GM10266 (cell line): ENCODE data around the gene ZNF324.

Experiments
- DNase-seq: peaks from one replicate; pipeline ENCODE4 v3.0.0; 2012; ENCODE audit errors: extremely low spot score
- TF ChIP-seq, protein P1 (sequence below): IDR thresholded peaks from 2 replicates; pipeline ENCODE4 v1.5.1; 2012; ENCODE audit warnings: mild to moderate bottlenecking, low read depth; ENCODE audit not compliant: control insufficient read depth, insufficient read depth; ENCODE audit errors: missing control alignments

The ZNF324 gene

GRCh38 chr19:58513213-58513693 lies 46.4 kb downstream of the ZNF324 start:
- TF ChIP-seq, protein P1, sequence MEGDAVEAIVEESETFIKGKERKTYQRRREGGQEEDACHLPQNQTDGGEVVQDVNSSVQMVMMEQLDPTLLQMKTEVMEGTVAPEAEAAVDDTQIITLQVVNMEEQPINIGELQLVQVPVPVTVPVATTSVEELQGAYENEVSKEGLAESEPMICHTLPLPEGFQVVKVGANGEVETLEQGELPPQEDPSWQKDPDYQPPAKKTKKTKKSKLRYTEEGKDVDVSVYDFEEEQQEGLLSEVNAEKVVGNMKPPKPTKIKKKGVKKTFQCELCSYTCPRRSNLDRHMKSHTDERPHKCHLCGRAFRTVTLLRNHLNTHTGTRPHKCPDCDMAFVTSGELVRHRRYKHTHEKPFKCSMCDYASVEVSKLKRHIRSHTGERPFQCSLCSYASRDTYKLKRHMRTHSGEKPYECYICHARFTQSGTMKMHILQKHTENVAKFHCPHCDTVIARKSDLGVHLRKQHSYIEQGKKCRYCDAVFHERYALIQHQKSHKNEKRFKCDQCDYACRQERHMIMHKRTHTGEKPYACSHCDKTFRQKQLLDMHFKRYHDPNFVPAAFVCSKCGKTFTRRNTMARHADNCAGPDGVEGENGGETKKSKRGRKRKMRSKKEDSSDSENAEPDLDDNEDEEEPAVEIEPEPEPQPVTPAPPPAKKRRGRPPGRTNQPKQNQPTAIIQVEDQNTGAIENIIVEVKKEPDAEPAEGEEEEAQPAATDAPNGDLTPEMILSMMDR: no peak

GRCh38 chr19:58513694-58514563 lies 47.0 kb downstream of the ZNF324 start:
- DNase-seq: peak; percentile 97
- TF ChIP-seq, protein P1: peak; percentile 98

More at GRCh38 chr19:58513213-58513693, 46.4 kb downstream of the ZNF324 start:
- DNase-seq: no peak

DNA sequence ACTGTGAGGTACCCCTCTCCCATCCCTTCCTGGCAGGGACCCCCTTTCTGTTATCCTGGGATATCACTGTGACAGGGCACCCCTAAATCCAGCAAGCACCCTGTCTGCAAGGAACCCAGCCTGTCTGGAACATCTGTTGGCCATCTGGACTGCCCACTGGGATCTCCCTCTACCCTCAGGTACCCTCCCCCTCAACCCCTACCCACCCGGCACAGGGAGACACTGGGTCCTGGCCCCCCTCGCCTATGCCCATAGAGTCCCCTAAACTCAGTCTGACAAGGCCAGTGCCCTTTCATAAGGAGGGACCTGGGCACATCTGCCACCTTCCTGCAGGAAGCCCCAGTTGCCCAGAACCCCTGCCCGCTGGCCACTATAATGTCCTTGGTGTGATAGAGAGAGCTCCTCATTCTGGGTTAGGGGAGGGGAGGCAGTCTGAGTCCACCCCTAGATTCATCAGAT lies 47.7 kb downstream of the ZNF324 start:
- DNase-seq: no peak
- TF ChIP-seq, protein P1: no peak

- TF ChIP-seq, protein P1: no peak
- DNase-seq: no peak
Observed at GRCh38 chr19:58515259-58515658, 48.4 kb downstream of the ZNF324 start.

DNA sequence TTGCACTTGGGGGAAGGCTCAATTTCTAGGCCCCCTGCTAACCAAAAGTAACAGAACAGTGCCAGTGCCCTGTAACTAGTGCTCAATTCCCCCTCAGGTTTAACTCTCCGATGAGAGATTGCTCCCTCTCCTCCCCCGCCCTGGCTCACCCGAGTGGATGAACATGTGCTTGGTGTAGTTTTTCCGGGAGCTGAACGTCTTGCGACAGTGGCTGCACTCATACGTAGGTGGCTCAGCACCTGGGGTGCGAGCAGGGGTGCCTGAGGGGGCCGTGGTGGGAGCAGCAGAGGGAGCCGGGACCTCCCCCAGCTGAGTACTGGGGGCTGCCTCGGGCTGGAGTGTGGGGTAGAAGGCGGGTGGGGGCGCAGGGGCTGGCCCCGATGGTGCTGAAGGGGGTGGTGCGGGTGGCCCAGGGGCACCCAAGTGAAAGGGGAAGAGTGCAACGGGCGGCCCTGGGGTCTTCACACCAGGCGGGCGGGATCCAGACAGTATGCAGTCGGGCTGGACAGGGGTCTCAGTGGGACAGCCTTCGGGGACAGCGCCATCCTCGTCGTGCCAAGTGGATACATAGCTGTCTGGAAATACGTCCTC lies 49.5 kb downstream of the ZNF324 start:
- no peak for DNase-seq
- TF ChIP-seq, protein P1: no peak

GRCh38 chr19:58516964-58517833 lies 50.3 kb downstream of the ZNF324 start:
- TF ChIP-seq, protein P1: no peak
- DNase-seq: no peak
